NT2/D1 (cell line): ENCODE measurements around the gene KRTAP5-1.
A peak's percentile ranks its signal among the peaks of the same experiment; 100 is the strongest.

Source experiments
- DNase-seq: peaks from one replicate; pipeline ENCODE4 v3.0.0-alpha.2; 2011; ENCODE audit warnings: low read depth, low spot score
- H3K27me3 ChIP-seq: 2 replicates; pipeline ENCODE4 v1.6.0; 2011; ENCODE audit warnings: mild to moderate bottlenecking; ENCODE audit not compliant: insufficient read length, insufficient read depth
- H3K36me3 ChIP-seq: 2 replicates; pipeline ENCODE4 v1.6.1; 2011; ENCODE audit warnings: mild to moderate bottlenecking, low read length, mixed read lengths; ENCODE audit not compliant: insufficient read depth, insufficient read length
- H3K4me1 ChIP-seq: 2 replicates; pipeline ENCODE4 v1.5.1; 2011; ENCODE audit not compliant: insufficient read depth, insufficient read length
- H3K4me3 ChIP-seq: 2 replicates; pipeline ENCODE4 v1.5.1; 2011; ENCODE audit warnings: low read depth; ENCODE audit not compliant: insufficient read length
- H3K9ac ChIP-seq: 2 replicates; pipeline ENCODE4 v1.6.0; 2011; ENCODE audit warnings: low read depth; ENCODE audit not compliant: insufficient read length
- H3K9me3 ChIP-seq: 2 replicates; pipeline ENCODE4 v1.5.1; 2011; ENCODE audit warnings: mild to moderate bottlenecking, low read length; ENCODE audit not compliant: insufficient read depth
- SUZ12 ChIP-seq: IDR thresholded peaks from 2 replicates; pipeline ENCODE4 v1.6.1; 2011; ENCODE audit not compliant: insufficient read length, insufficient read depth; ENCODE audit errors: extremely low read depth
- YY1 ChIP-seq: IDR thresholded peaks from 2 replicates; pipeline ENCODE4 v1.6.1; 2011; ENCODE audit not compliant: insufficient read length, insufficient read depth
- ZNF274 ChIP-seq: IDR thresholded peaks from 2 replicates; pipeline ENCODE4 v1.6.1; 2011; ENCODE audit warnings: mild to moderate bottlenecking, low read depth, low read length

KRTAP5-1 gene

DNA sequence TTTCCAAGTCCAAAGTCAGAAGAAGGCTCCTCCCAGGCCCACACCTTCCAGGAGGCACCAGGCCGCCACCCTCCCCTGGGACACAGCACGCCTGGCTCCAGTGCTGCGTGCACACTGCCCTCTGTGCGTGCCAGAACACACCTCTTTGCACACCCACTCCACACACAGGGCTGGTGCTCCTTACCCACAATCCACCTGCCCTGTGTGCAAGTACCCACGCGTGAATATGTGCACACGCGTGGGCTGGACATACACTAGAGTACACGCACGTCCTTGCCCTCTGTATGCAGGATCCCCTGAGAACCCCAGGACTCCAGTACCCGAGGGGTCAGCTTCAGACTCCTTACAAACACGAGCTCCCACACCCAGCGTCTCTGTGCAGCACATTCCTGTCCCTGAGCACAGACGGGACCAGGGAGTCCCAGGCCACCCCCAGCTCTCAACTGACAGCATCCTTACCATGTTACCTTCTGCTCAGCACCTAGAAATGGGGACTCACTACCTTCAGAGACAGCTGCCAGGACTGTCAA is 15.8 kb downstream of the KRTAP5-1 start:
- no peak for DNase-seq
- TF ChIP-seq ZNF274 (no peak), YY1 (no peak), SUZ12 (no peak)
- H3K9me3 ChIP-seq: no peaks in the 10 kb centered on the region
- peaks cover 19% of the 10 kb centered on the region for H3K36me3 ChIP-seq
- no peak overlapping the region for H3K4me3 ChIP-seq
- peak overlapping the region; percentile 38 for H3K9ac ChIP-seq
- peaks cover 36% of the 10 kb centered on the region for H3K27me3 ChIP-seq
- peaks cover 56% of the 10 kb centered on the region for H3K4me1 ChIP-seq

DNA sequence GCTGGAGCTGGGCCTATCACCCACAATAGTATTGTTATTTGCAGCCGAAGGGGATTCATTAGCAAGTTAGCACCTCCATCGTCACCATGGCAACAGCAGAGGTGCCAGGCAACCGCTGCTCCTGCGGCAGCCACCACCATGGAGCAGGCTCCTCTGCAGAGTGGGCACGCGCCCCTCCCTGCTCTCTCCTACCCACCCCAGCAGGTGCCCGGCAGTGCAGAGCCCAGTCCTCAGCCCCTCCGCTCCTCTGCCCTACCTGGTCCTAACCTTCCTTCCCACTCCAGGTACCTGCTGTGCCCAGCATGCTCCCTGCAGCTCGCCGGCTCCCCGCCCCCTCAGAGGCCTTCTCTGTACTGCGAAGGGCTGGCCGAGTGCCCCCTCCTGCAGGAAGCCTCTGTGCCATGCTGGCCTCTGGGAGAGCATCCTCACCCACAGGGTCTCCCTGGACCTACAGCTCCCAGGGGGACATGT is 16.6 kb downstream of the KRTAP5-1 start:
- TF ChIP-seq ZNF274 (no peak), YY1 (no peak), SUZ12 (no peak)
- peak; percentile 56 for DNase-seq

DNA sequence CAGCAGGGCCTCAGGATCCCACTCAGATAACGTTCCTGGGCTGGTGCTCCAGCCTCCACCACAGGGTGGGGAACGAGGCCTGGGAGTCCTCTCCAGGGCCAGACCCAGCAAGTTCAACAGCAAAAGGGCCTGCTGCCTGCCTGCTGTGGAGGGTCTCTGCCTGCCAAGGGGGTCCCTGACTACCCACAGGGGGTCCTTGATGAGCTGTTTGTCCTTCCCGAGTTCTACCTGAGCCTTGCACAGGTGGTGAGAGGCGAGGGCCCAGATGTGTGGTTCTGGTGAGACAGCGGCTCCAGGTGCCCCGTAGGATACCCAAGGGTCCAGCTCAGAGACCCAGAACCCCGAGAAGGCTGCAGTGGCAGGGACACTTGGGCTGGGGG is 17.4 kb downstream of the KRTAP5-1 start:
- Histone ChIP-seq H3K27me3 (peaks cover 20% of the 10 kb centered on the region), H3K4me1 (peaks cover 61% of the 10 kb centered on the region)
- TF ChIP-seq ZNF274 (no peak), SUZ12 (no peak)

More for the DNA sequence above, 16.6 kb downstream of the KRTAP5-1 start:
- H3K36me3 ChIP-seq: peaks cover 25% of the 10 kb centered on the region
- H3K27me3 ChIP-seq: peaks cover 28% of the 10 kb centered on the region
- H3K9me3 ChIP-seq: no peaks in the 10 kb centered on the region
- no peak overlapping the region for H3K9ac ChIP-seq
- H3K4me3 ChIP-seq: no peak overlapping the region
- peaks cover 58% of the 10 kb centered on the region for H3K4me1 ChIP-seq

GRCh38 chr11:1567052-1567720 is 17.9 kb downstream of the KRTAP5-1 start:
- peaks cover 17% of the 10 kb centered on the region for H3K27me3 ChIP-seq
- DNase-seq: no peak
- H3K9me3 ChIP-seq: no peaks in the 10 kb centered on the region
- no peak overlapping the region for H3K9ac ChIP-seq
- H3K36me3 ChIP-seq: peaks cover 38% of the 10 kb centered on the region
- TF ChIP-seq SUZ12 (no peak), YY1 (no peak), ZNF274 (no peak)
- no peak overlapping the region for H3K4me3 ChIP-seq
- peaks cover 64% of the 10 kb centered on the region for H3K4me1 ChIP-seq

More for the DNA sequence above, 17.4 kb downstream of the KRTAP5-1 start:
- Histone ChIP-seq H3K4me3 (no peak overlapping the region), H3K9ac (peak overlapping the region; percentile 50), H3K9me3 (no peaks in the 10 kb centered on the region), H3K36me3 (peaks cover 33% of the 10 kb centered on the region)
- no peak for DNase-seq

DNA sequence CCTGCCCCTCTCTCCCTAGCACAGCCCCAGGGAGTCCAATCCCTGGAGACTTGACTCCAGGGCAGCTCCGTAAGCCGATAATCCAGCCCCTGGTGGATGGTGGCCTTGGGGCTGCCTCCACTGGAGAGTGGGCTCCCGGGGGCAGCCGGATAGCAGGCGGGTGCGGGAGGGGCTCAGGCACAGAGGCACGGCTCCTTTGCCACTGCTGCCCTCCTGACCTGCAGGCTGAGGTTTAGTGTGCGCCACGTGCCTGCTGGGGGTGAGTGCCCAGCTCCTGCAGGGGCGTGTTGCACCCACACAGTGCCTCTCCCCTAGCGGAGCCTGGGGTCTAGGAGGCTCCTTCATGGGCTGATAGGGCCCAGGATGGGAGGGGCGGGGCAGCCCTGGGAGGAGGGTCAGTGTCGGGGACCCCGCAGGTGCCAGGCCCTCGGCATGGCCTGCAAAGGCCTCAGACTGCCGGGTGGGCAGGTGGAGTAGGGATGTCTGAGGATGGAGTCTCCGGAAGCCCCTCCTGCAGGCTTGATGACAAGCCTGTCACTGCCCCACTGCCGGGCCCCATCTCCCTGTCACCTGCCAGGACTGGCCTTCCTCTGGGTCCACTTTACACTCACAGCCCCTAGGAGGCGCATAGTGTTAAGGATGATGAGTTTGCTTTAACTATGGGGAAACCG is 18.6 kb downstream of the KRTAP5-1 start:
- Histone ChIP-seq H3K4me3 (no peak overlapping the region), H3K9ac (no peak overlapping the region), H3K4me1 (peaks cover 64% of the 10 kb centered on the region), H3K9me3 (no peaks in the 10 kb centered on the region), H3K36me3 (peaks cover 44% of the 10 kb centered on the region), H3K27me3 (peaks cover 17% of the 10 kb centered on the region)
- no peak for DNase-seq
- TF ChIP-seq YY1: no peak
- TF ChIP-seq SUZ12: no peak
- TF ChIP-seq ZNF274: no peak

DNA sequence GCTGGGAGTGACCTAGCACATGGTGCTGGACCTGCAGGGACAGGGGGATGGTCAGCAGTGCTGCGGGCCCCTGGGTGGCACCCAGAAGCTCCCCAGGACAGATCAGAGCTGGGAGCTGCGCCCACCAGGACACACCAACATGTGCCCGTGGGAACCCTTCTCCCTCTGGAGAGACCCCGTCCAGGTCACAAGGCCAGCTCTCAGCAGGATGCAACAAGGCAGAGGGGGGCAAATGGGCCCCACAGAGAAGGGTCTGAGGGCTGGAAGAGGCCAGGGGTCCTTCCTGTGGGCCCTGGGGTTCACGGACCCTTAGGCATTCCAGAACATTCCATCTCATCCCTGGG is 19.2 kb downstream of the KRTAP5-1 start:
- H3K4me3 ChIP-seq: no peak overlapping the region
- no peak overlapping the region for H3K9ac ChIP-seq
- H3K4me1 ChIP-seq: peaks cover 68% of the 10 kb centered on the region
- no peak for DNase-seq
- peaks cover 50% of the 10 kb centered on the region for H3K36me3 ChIP-seq
- TF ChIP-seq SUZ12 (no peak), ZNF274 (no peak), YY1 (no peak)
- peaks cover 17% of the 10 kb centered on the region for H3K27me3 ChIP-seq
- H3K9me3 ChIP-seq: no peaks in the 10 kb centered on the region
